GM18498 (cell line): ENCODE measurements around the gene SENP7.
A peak's percentile ranks its signal among the peaks of the same experiment; 100 is the strongest.
"Not testable (repeated sequence)": the region's sequence is repeated elsewhere in the genome, so short reads cannot be mapped to it uniquely, and the experiment has no call there.

Experiments used
- ATAC-seq: cut with Tn5 transposase; IDR thresholded peaks from one replicate; pipeline ENCODE4 v1.9.1; 2021; ENCODE audit warnings: mild to moderate bottlenecking, moderate library complexity; ENCODE audit not compliant: unreplicated experiment

SENP7 gene, protein sequence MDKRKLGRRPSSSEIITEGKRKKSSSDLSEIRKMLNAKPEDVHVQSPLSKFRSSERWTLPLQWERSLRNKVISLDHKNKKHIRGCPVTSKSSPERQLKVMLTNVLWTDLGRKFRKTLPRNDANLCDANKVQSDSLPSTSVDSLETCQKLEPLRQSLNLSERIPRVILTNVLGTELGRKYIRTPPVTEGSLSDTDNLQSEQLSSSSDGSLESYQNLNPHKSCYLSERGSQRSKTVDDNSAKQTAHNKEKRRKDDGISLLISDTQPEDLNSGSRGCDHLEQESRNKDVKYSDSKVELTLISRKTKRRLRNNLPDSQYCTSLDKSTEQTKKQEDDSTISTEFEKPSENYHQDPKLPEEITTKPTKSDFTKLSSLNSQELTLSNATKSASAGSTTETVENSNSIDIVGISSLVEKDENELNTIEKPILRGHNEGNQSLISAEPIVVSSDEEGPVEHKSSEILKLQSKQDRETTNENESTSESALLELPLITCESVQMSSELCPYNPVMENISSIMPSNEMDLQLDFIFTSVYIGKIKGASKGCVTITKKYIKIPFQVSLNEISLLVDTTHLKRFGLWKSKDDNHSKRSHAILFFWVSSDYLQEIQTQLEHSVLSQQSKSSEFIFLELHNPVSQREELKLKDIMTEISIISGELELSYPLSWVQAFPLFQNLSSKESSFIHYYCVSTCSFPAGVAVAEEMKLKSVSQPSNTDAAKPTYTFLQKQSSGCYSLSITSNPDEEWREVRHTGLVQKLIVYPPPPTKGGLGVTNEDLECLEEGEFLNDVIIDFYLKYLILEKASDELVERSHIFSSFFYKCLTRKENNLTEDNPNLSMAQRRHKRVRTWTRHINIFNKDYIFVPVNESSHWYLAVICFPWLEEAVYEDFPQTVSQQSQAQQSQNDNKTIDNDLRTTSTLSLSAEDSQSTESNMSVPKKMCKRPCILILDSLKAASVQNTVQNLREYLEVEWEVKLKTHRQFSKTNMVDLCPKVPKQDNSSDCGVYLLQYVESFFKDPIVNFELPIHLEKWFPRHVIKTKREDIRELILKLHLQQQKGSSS

DNA sequence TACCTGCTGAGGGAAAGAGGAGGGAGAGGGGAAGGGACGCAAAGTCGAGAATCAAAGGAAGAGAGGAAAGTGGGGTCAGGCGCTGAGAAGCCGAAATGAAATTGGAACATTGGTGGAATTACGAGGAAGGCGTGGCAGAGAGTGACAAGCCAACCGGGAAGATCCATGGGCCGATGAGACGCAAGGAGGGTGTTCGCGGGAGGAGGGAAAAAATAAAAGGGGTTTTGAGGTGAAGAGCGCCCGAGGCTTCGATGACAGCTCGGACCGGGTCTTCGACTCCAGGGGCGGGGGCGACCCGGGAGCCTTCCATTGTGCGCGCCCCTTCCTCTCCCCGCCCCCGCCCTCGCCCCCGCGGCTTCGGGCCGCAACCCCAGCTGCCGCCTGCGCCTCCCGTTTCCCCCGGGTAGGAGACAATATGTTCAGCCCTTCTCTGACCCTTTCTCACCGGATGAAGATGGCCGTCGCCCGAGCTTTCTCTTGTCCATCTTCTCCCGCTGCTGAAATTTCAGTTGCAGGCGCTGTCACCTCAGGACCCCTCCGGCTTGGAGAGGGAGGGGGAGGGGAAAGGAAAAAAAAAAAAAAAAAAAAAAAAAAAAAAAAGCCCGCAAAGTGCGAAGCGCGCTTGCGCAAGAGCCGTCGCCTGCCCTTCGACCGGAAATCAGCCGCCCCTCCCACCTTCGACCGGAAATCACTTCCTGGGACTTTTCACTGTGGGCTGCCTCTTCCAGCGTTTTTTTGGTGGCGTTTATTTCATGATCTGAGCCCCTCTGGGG is at the start of gene SENP7:
Gene SENP7 (minus strand): TSS at position 567 of the 773 bp plus-strand sequence. CDS start 82 bp downstream, at position 485.
- peak; percentile 66 for ATAC-seq

DNA sequence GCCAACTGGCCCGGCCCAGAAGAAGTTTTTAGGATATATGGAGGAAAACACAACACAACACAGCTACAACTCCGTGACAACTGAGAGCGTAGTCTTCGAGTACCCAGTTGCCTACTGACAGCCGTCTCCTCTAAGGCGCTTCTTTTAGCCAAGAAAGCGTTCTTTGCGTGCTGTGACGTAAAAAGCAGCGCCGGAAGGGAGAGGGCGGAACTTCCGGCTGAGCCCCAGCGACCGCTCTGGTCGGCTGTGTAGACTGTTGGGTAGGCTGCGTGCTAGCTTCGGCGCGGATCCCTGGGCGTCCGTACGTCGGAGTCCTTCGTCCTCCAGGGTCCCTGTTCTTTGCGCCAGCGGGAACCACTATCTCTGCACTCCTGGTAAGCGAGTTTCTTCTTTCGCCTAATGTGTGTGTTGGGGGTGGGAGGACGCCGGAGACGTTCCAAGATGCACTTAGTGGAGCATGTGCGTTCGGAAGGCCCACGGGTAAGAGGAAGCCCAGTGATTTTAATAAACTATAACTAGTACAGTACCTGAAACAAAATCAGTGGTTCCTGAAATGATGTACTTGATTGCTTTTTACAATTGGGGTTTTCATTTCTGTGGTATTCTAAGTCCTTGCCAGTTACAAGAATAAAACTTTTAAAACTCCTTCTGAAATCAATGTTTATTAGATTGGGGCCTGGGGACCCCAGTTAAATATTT is 48.8 kb upstream of the SENP7 start, which contains the start of gene TRMT10C:
Gene TRMT10C (plus strand): TSS at position 239 of the 699 bp plus-strand sequence. CDS start 2,914 bp downstream, outside the sequence.
- ATAC-seq = peak; percentile 99

DNA sequence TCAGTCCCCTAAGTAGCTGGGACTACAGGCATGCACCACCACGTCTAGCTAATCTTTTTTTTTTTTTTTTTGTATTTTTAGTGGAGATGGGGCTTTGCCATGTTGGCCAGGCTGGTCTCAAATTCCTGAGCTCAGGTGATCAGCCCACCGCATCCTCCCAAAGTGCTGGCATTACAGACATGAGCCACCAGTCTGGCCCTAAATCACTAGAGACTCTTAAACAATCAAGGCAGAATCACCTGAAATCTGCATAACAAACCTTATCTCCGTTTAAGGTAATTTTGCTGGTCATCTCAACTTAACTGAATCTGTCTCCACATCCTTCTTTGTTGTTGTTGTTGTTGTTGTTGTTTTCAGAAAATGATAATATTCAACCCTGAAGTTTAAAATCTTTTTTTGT is 43.1 kb upstream of the SENP7 start:
- no peak for ATAC-seq

DNA sequence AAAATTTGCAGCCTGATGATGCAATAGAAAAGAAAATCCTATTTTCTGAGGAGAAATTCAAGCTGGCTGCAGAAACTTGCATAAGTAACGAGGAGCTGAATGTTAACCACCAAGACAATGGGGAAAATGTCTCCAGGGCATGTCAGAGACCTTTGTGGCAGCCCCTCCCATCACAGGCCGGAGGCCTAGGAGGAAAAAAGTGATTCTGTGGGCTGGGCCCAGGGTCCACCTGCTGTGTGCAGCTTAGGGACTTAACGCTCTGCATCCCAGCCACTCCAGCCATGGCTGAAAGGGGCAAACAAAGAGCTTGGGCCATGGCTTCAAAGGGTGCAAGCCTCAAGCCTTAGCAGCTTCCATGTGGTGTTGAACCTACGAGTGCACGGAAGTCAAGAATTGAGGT is 40.4 kb upstream of the SENP7 start:
- not testable (repeated sequence) for ATAC-seq

DNA sequence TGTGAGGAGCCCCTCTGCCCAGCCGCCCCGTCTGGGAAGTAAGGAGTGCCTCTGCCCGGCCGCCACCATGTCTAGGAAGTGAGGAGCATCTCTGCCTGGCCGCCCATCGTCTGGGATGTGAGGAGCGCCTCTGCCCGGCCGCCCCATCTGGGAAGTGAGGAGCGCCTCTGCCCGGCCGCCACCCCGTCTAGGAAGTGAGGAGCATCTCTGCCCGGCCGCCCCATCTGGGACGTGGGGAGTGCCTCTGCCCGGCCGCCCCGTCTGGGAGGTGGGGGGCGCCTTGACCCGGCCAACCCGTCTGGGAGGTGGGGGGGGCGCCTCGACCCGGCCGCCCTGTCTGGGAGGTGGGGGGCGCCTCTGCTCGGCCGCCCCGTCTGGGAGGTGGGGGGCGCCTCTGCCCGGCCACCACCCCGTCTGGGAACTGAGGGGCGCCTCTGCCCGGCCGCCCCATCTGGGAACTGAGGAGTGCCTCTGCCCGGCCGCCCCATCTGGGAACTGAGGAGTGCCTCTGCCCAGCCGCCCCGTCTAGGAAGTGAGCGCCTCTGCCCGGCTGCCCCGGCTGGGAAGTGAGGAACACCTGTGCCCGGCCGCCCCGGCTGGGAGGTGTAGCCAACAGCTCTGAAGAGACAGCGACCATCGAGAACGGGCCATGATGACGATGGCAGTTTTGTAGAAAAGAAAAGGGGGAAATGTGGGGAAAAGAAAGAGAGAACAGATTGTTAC is 38.5 kb upstream of the SENP7 start:
- not testable (repeated sequence) for ATAC-seq

DNA sequence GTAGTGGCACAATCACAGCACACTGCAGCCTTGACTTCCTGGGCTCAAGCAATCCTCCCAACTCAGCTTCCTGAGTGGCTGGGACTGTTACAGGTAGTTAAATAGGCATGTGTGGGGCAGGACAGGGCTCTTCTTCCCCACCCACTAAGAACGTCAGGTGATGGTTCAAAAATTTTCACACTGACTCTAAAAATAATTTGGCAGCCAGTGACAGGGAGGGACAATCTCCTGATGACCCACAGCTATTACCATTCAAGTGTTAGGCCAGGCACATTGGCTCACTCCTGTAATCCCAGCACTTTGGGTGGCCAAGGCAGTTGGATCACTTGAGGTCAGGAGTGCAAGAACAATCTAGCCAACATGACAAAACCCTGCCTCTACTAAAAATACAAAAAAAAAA is 36.5 kb upstream of the SENP7 start:
- no peak for ATAC-seq

DNA sequence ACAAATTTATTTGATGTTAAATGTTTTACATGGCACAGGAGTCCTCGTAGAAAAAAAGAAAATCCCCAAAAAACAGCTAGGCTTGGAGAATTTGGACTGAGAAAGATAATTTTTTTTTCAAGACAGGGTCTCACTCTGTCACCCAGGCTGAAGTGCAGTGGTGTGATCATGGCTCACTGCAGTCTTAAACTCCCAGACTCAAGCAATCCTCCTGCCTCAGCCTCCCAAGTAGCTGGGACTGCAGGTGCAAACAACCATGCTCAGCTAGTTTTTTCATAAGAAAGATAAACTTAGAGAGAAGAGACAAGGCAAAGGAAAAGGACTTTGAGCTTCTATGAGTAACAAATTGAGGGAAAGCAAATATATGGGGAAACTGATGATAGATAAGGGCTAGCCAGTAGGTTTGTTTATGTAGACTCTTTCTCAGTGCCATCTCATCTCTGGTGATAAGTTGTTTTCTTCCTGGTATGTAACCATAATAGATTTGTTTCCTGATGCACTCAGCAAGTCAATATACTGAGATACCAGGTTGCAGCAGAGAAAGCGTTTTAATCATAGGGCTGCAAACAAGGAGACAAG is 35.6 kb upstream of the SENP7 start:
- ATAC-seq = no peak

DNA sequence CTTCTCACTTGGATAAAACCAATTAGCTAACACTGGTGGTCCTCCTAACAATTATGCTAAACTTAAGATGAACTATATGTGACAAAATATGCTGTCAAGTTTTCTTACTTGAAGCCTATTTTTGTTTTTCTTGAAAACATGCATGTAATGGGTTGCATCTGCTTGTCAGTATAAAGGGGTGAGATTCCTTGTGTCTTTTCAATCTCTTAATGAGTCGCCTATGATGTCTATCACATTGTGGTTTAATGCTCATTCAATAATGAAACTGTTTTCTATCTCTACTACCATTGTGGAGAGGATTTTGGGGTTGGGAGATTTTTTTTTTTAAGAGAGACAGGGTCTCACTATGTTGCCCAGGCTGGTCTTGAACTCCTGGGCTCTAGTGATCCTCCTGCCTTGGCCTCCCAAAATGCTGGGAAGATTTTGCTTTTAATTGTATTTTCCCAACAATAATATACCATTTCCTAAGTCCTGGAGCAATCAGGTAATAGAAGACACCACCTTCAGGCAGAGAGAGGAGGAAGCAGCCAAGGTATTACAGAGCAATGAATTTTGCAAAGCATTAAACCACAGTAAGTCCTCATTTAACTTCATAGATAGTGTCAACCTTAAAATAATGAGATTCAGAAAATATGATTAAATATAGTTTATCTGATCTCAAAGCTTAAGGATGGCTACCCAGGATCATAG is 31.3 kb upstream of the SENP7 start:
- no peak for ATAC-seq

DNA sequence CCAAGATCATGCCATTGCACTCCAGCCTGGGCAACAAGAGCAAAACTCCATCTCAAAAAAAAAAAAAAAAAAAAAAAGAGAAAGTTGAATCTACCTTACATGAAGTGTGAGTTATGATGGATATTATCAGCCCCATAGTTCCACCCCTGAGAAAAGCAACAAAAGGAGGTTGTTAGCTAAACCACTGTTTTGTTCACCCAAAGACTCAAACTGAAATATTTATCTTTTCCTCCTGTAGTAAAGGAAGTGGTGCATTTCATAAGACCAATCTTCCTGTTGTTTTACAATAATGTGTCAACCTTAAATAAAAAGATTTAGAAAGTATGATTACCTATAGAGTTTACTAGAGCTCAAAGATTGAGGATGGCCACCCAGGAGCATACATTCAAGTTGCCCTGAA is 29.9 kb upstream of the SENP7 start:
- ATAC-seq = no peak

DNA sequence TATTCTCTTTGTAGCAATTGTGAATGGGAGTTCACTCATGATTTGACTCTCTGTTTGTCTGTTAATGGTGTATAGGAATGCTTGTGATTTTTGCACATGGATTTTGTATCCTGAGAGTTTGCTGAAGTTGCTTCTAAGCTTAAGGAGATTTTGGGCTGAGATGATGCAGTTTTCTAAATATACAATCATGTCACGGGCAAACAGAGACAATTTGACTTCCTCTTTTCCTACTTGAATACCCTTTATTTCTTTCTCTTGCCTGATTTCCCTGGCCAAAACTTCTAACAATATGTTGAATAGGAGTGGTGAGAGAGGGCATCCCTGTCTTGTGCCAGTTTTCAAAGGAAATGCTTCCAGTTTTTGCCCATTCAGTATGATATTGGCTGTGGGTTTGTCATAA is 23.9 kb upstream of the SENP7 start:
- not testable (repeated sequence) for ATAC-seq

DNA sequence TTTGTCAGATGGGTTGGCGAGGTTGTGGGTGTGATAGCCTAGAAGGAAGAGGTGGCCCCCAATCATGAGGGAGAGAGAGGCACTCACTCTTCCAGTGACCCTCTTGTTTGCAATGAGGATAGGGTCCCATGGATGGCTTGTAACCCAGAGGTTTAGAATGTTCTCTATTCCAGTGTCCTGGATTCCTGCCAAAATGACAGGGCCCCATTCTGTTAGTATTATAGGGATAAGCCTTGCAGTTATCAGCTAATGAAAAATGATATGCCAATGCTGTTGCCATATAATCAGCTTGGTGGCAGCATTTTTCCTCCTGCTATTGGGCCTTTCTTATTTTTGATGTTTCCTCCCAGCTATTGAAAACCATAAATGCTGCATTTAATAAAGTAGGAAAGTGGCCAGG is 23.3 kb upstream of the SENP7 start:
- no peak for ATAC-seq

DNA sequence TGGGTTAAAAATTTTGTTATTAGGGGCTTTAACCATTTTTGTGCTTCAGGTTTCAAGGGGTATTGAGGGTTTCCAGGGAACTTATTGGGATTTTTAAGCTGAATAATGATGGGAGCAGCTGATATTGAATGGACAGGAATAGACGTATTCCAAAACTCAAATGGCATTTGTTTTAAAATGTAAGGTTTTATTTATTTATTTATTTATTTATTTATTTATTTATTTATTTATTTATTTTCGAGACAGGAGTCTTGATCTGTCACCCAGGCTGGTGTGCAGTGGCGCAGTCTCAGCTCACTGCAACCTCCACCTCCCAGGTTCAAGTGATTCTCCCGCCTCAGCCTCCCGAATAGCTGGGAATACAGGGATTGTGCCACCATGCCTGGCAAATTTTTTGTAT is 22.2 kb upstream of the SENP7 start:
- ATAC-seq = no peak

DNA sequence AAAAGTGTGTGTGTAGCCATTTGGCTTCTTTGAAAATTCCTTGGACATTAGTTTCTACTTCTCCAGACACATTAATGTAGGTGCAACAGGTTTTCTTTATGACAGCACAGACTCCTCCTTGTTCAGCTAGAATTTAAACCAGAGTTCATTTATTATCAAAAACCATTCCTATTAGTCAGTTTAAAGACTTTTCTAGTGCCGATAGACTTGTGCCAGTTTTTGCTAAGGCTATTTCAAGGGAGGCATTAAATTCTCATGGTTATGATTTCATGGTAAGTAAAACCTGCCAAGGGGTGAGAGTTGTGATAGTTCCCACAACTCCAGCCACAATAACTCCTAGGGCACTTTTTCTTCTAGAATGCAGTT is 20.6 kb upstream of the SENP7 start:
- no peak for ATAC-seq

DNA sequence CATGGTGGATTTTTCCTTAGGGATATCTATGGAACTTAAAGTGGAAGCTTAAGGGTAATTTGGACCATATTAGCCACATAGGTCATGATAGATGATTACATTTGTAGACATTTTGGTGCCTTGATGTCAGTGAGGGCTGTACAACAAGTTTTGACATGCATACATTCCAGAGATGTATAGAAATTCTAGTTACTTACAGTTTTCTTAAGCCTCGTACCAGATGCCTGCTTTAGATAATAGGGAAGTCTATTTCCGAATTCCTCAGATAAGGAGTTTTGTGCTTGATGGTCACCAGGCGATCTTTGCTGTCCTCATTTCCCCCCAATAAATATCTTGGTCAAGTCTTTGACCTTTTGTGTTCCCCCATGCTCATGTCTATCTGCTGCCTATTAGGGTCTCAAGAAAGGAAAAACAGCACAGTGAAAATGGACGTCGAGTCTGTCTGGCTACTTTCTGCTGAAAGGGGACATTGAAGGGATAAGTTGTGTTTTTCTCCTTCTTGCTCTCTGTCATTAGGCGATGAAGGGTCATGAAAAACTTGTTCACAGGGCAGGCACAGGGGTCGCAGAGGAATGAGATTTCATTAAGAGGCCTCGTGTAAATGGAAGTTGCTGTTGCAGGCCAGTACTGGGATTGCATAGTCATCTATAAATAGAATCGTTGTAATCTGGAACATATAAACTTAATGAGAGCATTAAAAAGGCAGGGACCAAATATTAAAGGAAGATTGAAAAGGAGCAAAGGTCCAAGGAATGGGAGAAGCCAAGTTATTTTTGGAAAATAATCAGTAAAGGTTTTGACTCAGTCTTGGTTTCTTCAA is 20.0 kb upstream of the SENP7 start:
- no peak for ATAC-seq

DNA sequence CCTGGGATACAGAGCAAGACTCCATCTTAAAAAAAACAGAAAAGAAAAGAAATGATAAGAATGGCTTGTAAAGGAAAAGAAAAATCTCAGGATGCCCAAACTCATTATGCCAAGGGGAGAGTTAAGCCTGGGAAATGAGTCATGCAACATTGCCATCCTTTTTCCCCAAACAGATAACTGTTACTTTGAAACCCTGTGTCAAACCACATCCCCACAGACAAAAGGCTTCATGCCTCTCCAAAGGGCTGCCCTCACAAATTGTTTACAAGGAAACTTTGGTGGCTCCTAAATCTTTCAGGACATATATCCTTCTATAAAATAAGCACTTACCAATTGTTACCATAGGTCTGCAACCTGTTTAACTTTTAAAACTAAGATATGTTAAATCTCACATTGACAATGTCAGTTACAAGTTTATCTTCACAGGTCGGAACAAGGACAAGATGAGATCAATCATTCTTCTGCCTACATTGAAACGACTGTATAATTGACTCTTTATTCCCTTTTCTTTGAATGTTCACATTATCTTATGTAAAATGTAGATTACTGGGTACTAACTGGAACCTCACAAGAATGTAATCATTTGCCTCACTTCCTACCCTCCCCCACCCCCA is 18.6 kb upstream of the SENP7 start:
- no peak for ATAC-seq

DNA sequence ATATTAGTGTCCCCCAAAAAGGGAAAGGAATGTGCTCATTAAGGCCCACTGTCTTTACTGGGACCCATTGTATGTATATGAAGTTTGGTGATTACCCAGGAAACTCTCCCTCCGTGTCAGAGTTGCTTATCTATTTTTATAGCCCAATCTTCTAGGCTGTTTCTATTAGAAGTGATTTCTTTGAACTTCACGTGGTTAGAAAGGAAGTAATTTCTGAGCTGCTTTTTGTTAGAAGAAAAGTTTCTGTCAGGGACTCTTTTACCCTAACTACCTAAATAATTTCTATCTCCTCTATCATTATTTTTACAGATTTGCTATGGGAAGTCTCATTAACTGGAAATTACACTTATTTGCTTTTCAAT is 17.7 kb upstream of the SENP7 start:
- ATAC-seq = no peak
